ENCODE data around the gene POTEB. TPM values are rescaled to one million over a fixed set of nuclear protein-coding genes. Genes with fewer than 3 reads are reported as not detected.
"Not testable (repeated sequence)": the region's sequence is repeated elsewhere in the genome, so short reads cannot be mapped to it uniquely, and the experiment has no call there.

The POTEB gene
- total RNA-seq (ENCODE audit: low replicate concordance): not detected in 2 replicates

DNA sequence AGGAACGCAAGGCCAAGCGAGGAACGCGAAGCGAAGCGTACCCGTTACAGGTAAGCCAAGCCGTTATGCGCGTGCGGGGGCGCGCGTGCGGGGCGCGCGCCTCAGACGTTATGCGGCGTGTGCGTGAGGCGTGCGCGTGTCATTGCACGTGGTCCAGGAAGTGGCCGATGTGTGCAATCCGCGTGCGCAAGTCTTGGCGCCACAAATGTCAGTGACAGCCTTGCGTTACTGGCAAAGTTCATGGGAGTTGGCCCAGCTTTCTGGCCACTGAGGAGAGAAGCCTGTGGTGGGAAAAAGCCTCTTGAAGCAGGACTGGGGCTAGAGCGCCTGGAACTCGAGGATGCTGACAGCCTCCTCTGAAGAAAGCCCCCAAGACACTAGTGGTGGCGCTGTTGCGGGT, at the start of gene POTEB:
POTEB (minus strand) TSS at position 101 of the 400 bp plus-strand sequence. CDS start 489 bp downstream, outside the sequence.
- H3K4me3 ChIP-seq (ENCODE audit: low read depth, low read length); DNase-seq (ENCODE audit: low read depth): not testable (repeated sequence)

DNA sequence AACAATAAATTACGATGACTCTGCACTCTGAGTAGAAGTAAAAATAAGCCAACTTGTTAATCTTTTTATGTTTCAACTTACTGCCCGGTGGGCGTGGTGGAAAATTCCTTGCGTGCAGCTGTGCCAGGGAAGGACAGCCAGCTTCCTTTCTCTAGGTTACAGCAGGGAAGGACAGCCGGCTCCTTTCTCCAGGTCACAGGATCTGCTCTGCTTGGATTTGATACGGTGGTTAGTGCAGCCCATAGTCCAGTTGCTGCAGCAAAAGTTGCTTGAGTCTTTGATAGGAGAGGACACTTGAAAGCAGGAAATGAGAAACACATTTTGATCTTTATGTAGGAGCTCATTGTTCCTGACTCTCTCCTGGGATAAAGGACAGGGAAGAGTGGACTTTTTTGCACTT, 13.4 kb upstream of the POTEB start:
- DNase-seq (ENCODE audit: low read depth); H3K4me3 ChIP-seq (ENCODE audit: low read depth, low read length): not testable (repeated sequence)

DNA sequence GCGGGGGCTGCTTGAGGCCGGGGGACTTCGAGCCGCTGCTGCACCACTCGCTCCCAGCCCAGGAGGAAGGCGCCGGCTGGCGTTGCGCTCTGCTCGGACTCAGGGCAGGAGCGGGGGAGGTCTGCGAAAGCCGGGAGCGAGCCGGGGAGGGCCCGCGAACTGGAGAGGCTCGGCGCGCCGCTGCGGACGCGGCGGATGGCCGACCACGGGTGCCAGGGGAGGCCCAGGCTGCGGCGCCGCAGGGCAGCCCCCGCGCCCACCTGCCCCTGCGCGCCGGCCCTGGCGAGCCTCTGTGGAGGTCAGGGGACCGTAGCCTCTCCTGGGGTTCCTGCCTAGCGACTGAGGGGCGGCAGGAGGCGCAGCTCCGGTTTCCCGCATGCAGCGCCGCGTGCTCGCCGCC, 12.0 kb upstream of the POTEB start:
- not testable (repeated sequence) for DNase-seq (ENCODE audit: low read depth); H3K4me3 ChIP-seq (ENCODE audit: low read depth, low read length)

DNA sequence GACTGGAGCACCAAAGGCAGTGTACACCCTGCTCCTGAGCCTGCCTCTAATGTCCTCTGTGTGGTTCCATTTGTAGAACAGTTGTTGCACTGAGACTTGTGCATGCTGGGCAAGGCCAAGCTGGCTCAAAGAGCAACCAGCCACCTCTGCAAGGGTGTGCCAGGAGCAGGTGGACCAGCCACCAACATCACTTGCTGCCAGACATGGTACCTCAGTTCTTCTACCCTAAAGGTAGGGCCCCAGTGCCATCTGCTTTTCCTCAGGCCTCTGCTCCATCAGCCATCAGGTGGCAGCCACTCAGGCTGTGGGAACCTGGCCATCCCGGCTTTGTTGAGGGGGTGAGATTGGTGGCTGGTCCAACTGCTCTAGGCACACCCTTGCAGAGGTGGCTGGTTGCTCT, 38.7 kb downstream of the POTEB start:
- DNase-seq (ENCODE audit: low read depth); H3K4me3 ChIP-seq (ENCODE audit: low read depth, low read length): not testable (repeated sequence)

Small RNA genes within 50 kb of the gene (small RNA-seq; reads per million reads assigned to genes)
- gene MIR3118-4 (not detected), gene RNU6-631P (not detected)

Other genes starting within 250 kb of the POTEB start
- not detected in 2 replicates for gene OR4M2, start 202.8 kb upstream of the POTEB start, total RNA-seq (ENCODE audit: low replicate concordance)